Hematopoietic multipotent progenitor cell treated with erythropoietin and hydrocortisone succinate and interleukin-3 and kit ligand, for 8 days (in vitro differentiated cells): Measurements from ENCODE around the gene AMPH.
"Not testable (repeated sequence)": the region's sequence is repeated elsewhere in the genome, so short reads cannot be mapped to it uniquely, and the experiment has no call there.

Source experiments
- DNase-seq: peaks from one replicate; pipeline ENCODE4 v3.0.0-alpha.2; 2015

AMPH gene

GRCh38 chr7:38345299-38346172 is 285.6 kb downstream of the AMPH start:
- peak; percentile 69 for DNase-seq

- DNase-seq = peak; percentile 49
These were observed 286.4 kb downstream of the AMPH start for GRCh38 chr7:38344741-38345140.

- not testable (repeated sequence) for DNase-seq
These were observed 289.0 kb downstream of the AMPH start for GRCh38 chr7:38342135-38342534.

GRCh38 chr7:38341172-38341705 is 289.9 kb downstream of the AMPH start:
- peak; percentile 79 for DNase-seq

- no peak for DNase-seq
These were observed 291.0 kb downstream of the AMPH start for GRCh38 chr7:38339953-38340819.

- not testable (repeated sequence) for DNase-seq
These were observed 295.0 kb downstream of the AMPH start for GRCh38 chr7:38336148-38336515.

- peak; percentile 92 for DNase-seq
These were observed 295.6 kb downstream of the AMPH start for GRCh38 chr7:38335492-38336147.

- DNase-seq = no peak
These were observed 296.1 kb downstream of the AMPH start for GRCh38 chr7:38335128-38335491.

GRCh38 chr7:38334163-38334562 is 297.0 kb downstream of the AMPH start:
- no peak for DNase-seq
